GM18511 (cell line): ENCODE data around the gene TIMM44.

Experiments used
- ATAC-seq: cut with Tn5 transposase; IDR thresholded peaks from one replicate; pipeline ENCODE4 v1.9.1; 2021; ENCODE audit warnings: mild to moderate bottlenecking, moderate library complexity; ENCODE audit not compliant: unreplicated experiment

The TIMM44 gene

GRCh38 chr19:7915250-7916102 lies 28.0 kb downstream of the TIMM44 start:
- ATAC-seq: no peak

GRCh38 chr19:7914598-7915045 lies 28.8 kb downstream of the TIMM44 start, which contains the start of gene TGFBR3L:
Gene TGFBR3L (plus strand): TSS chr19:7914830.
- ATAC-seq: no peak

GRCh38 chr19:7914099-7914498 lies 29.4 kb downstream of the TIMM44 start:
- ATAC-seq: no peak

GRCh38 chr19:7913652-7914051 lies 29.8 kb downstream of the TIMM44 start:
- no peak for ATAC-seq

GRCh38 chr19:7912697-7913564 lies 30.5 kb downstream of the TIMM44 start:
- ATAC-seq: no peak

GRCh38 chr19:7912144-7912696 lies 31.2 kb downstream of the TIMM44 start:
- no peak for ATAC-seq

- no peak for ATAC-seq
Observed at GRCh38 chr19:7911508-7912143, 31.8 kb downstream of the TIMM44 start.

GRCh38 chr19:7910321-7911161 lies 32.9 kb downstream of the TIMM44 start:
- ATAC-seq: no peak

GRCh38 chr19:7909471-7910067 lies 33.9 kb downstream of the TIMM44 start:
- ATAC-seq: no peak

- no peak for ATAC-seq
Observed at GRCh38 chr19:7908742-7909461, 34.6 kb downstream of the TIMM44 start.

GRCh38 chr19:7908078-7908699 lies 35.3 kb downstream of the TIMM44 start:
- ATAC-seq: no peak

- ATAC-seq: no peak
Observed at GRCh38 chr19:7907544-7907943, 35.9 kb downstream of the TIMM44 start.

- no peak for ATAC-seq
Observed at GRCh38 chr19:7907122-7907521, 36.3 kb downstream of the TIMM44 start.

- no peak for ATAC-seq
Observed at GRCh38 chr19:7905859-7906258, 37.6 kb downstream of the TIMM44 start.

GRCh38 chr19:7905268-7905667 lies 38.2 kb downstream of the TIMM44 start:
- ATAC-seq: no peak

GRCh38 chr19:7904074-7905020 lies 39.1 kb downstream of the TIMM44 start:
- ATAC-seq: peak; percentile 42
